AG04450 (cell line): ENCODE measurements around the gene SLN. TPM values are rescaled to one million over a fixed set of nuclear protein-coding genes. Genes with fewer than 3 reads are reported as not detected.

Source experiments
- CTCF ChIA-PET: fragments of 300-600, 350-600 bp; formaldehyde crosslinking; extraction: SDS; loops from one replicate; lab custom pipeline; 2022; ENCODE audit warnings: antibody characterized with exemption, inconsistent platforms; lab: Charles Lee
- POLR2A ChIA-PET: fragments of 350-600 bp; formaldehyde crosslinking; extraction: SDS; loops from one replicate; lab custom pipeline; 2021; ENCODE audit warnings: antibody characterized with exemption, inconsistent platforms; lab: Yijun Ruan, JAX
- DNase-seq: peaks from one replicate; pipeline ENCODE4 v3.0.0-alpha.2; 2011; ENCODE audit warnings: low read depth, low spot score
- H3K27ac ChIP-seq: one replicate; pipeline ENCODE4 v1.5.1; 2012; ENCODE audit warnings: low read depth, low read length, control low read depth
- H3K27me3 ChIP-seq: one replicate; pipeline ENCODE4 v1.6.0; 2012; ENCODE audit warnings: low read length; ENCODE audit not compliant: control insufficient read depth, insufficient read depth
- H3K4me3 ChIP-seq: 2 replicates; pipeline ENCODE4 v1.5.1; 2011; ENCODE audit warnings: mild to moderate bottlenecking, low read depth, low read length, control low read depth
- H3K9me3 ChIP-seq: 2 replicates; pipeline ENCODE4 v1.5.1; 2012; ENCODE audit warnings: low read length; ENCODE audit not compliant: control insufficient read depth, insufficient read depth
- CTCF ChIP-seq: IDR thresholded peaks from 2 replicates; pipeline ENCODE4 v1.5.1; 2011; ENCODE audit warnings: low read depth, low read length, control low read depth, inconsistent platforms
- polyA plus RNA-seq: library from polyadenylated mRNA; depleted of rRNA; stranded (reverse); fragments of >200 nt; gene quantifications from 2 replicates; pipeline ENCODE4 v1.2.3, GENCODE V29; 2011

SLN gene
- polyA plus RNA-seq, 1 experiment = not detected

- no peak for TF ChIP-seq CTCF
- ChIA-PET CTCF (no interaction called here), POLR2A (no interaction called here)
- DNase-seq = no peak
- Histone ChIP-seq H3K27me3 (no peaks in the 10 kb centered on the region), H3K27ac (no peak overlapping the region), H3K9me3 (no peaks in the 10 kb centered on the region), H3K4me3 (no peak overlapping the region)
Observed at GRCh38 chr11:107704451-107704850, 7.4 kb downstream of the SLN start.

GRCh38 chr11:107702723-107703122 is 9.1 kb downstream of the SLN start:
- no peaks in the 10 kb centered on the region for H3K9me3 ChIP-seq
- ChIA-PET POLR2A (no interaction called here), CTCF (interaction anchor here (1.1 to 1.2 kb wide), 2 partner anchors 13 to 68 kb away, joined by 3 to 5 read pairs; no protein-coding TSS in a partner anchor)
- H3K27me3 ChIP-seq = no peaks in the 10 kb centered on the region
- DNase-seq = no peak
- TF ChIP-seq CTCF = no peak
- no peak overlapping the region for H3K27ac ChIP-seq
- no peak overlapping the region for H3K4me3 ChIP-seq

- no peaks in the 10 kb centered on the region for H3K9me3 ChIP-seq
- CTCF ChIA-PET = interaction anchor here (1.1 kb wide), 1 partner anchor 13 kb away, joined by 5 read pairs; no protein-coding TSS in a partner anchor
- H3K27ac ChIP-seq = no peak overlapping the region
- no peak for TF ChIP-seq CTCF
- H3K4me3 ChIP-seq = no peak overlapping the region
- DNase-seq = no peak
- no peaks in the 10 kb centered on the region for H3K27me3 ChIP-seq
- POLR2A ChIA-PET = no interaction called here
Observed at GRCh38 chr11:107702109-107702660, 9.7 kb downstream of the SLN start.

GRCh38 chr11:107699371-107700285 is 12.2 kb downstream of the SLN start:
- Histone ChIP-seq H3K9me3 (no peaks in the 10 kb centered on the region), H3K4me3 (no peak overlapping the region), H3K27ac (no peak overlapping the region), H3K27me3 (no peaks in the 10 kb centered on the region)
- DNase-seq = no peak
- no peak for TF ChIP-seq CTCF
- CTCF ChIA-PET = interaction anchor here (0.9 to 1.9 kb wide), 3 partner anchors 10 to 150 kb away, joined by 4 to 7 read pairs (median 5); no protein-coding TSS in a partner anchor
- POLR2A ChIA-PET = no interaction called here

GRCh38 chr11:107697291-107697690 is 14.6 kb downstream of the SLN start:
- no peak for DNase-seq
- POLR2A ChIA-PET = no interaction called here
- H3K27ac ChIP-seq = no peak overlapping the region
- TF ChIP-seq CTCF = no peak
- CTCF ChIA-PET = interaction anchor here (0.6 to 1.5 kb wide), 2 partner anchors 124 to 134 kb away, joined by 3 to 8 read pairs; no protein-coding TSS in a partner anchor
- H3K9me3 ChIP-seq = no peaks in the 10 kb centered on the region
- no peaks in the 10 kb centered on the region for H3K27me3 ChIP-seq
- no peak overlapping the region for H3K4me3 ChIP-seq
